DND-41 (cell line): ENCODE measurements around the gene CCDC71L.

Experiments used
- ATAC-seq: fragments of 200-7000 bp; cut with Tn5 transposase; 3 replicates; pipeline ENCODE4 v1.9.1; 2021; ENCODE audit warnings: low read depth; ENCODE audit not compliant: insufficient read depth
- DNase-seq: peaks from one replicate; pipeline ENCODE4 v3.0.0-alpha.2; 2020
- H2AFZ ChIP-seq: 2 replicates; pipeline ENCODE4 v1.6.0; 2012; ENCODE audit warnings: low read depth, low read length
- H3K27ac ChIP-seq: 2 replicates; pipeline ENCODE4 v1.5.1; 2012; ENCODE audit warnings: low read length, inconsistent platforms
- H3K27me3 ChIP-seq: fragments of 200-600 bp; sonication (generic); 2 replicates; pipeline ENCODE4 v1.6.0; 2012; ENCODE audit warnings: low read length, mild to moderate bottlenecking, inconsistent platforms; ENCODE audit not compliant: insufficient read depth, poor library complexity
- H3K36me3 ChIP-seq: 2 replicates; pipeline ENCODE4 v1.5.1; 2012; ENCODE audit warnings: low read length, inconsistent platforms; ENCODE audit not compliant: insufficient read depth
- H3K4me1 ChIP-seq: 2 replicates; pipeline ENCODE4 v1.5.1; 2012; ENCODE audit warnings: mild to moderate bottlenecking, low read length; ENCODE audit not compliant: insufficient read depth
- H3K4me2 ChIP-seq: 2 replicates; pipeline ENCODE4 v1.6.0; 2012; ENCODE audit warnings: mild to moderate bottlenecking, moderate library complexity, low read length, inconsistent platforms; ENCODE audit not compliant: insufficient read depth
- H3K4me3 ChIP-seq, 2 experiments: fragments of 200-600 bp in 1 of 2; shearing (Covaris generic) in 1 of 2; 2 replicates each; pipeline ENCODE4 v1.5.1; 2012 to 2016; ENCODE audit warnings: inconsistent platforms in 2 of 2, low read length in 2 of 2, mild to moderate bottlenecking in 2 of 2, low read depth in 1 of 2, moderate library complexity in 1 of 2
- H3K79me2 ChIP-seq: 2 replicates; pipeline ENCODE4 v1.6.0; 2012; ENCODE audit warnings: low read length, inconsistent platforms; ENCODE audit not compliant: insufficient read depth
- H3K9ac ChIP-seq: 2 replicates; pipeline ENCODE4 v1.6.0; 2012; ENCODE audit warnings: low read depth, mild to moderate bottlenecking, inconsistent platforms, low read length, moderate library complexity
- H3K9me3 ChIP-seq: 2 replicates; pipeline ENCODE4 v1.5.1; 2012; ENCODE audit warnings: low read length, moderate library complexity, mild to moderate bottlenecking, inconsistent platforms; ENCODE audit not compliant: insufficient read depth, severe bottlenecking
- H4K20me1 ChIP-seq: 2 replicates; pipeline ENCODE4 v1.6.0; 2012; ENCODE audit warnings: low read length; ENCODE audit not compliant: insufficient read depth
- CTCF ChIP-seq: IDR thresholded peaks from 2 replicates; pipeline ENCODE4 v1.5.1; 2012; ENCODE audit warnings: borderline replicate concordance, low read length, moderate library complexity, mild to moderate bottlenecking; ENCODE audit not compliant: poor library complexity, severe bottlenecking; ENCODE audit errors: extremely low read depth
- EZH2 ChIP-seq: IDR thresholded peaks from 3 replicates; pipeline ENCODE4 v1.6.1; 2012; ENCODE audit warnings: borderline replicate concordance, low read depth, mild to moderate bottlenecking, moderate library complexity, low read length, inconsistent platforms; ENCODE audit not compliant: severe bottlenecking

CCDC71L gene

GRCh38 chr7:106616708-106617051, 44.3 kb downstream of the CCDC71L start:
- Histone ChIP-seq H2AFZ (no peak overlapping the region), H3K27me3 (no peaks in the 10 kb centered on the region), H3K36me3 (no peaks in the 10 kb centered on the region), H3K9ac (no peak overlapping the region), H3K79me2 (no peaks in the 10 kb centered on the region), H3K4me2 (no peak overlapping the region), H4K20me1 (no peaks in the 10 kb centered on the region), H3K4me3 (no peak overlapping the region), H3K9me3 (peaks cover 4% of the 10 kb centered on the region), H3K27ac (no peak overlapping the region), H3K4me1 (no peaks in the 10 kb centered on the region)
- TF ChIP-seq CTCF (no peak), EZH2 (no peak)
- DNase-seq (no peak), ATAC-seq (no peak)

- no peak overlapping the region for H3K27ac ChIP-seq
- no peak overlapping the region for H3K4me2 ChIP-seq
- no peaks in the 10 kb centered on the region for H3K36me3 ChIP-seq
- no peak overlapping the region for H3K4me3 ChIP-seq
- H3K79me2 ChIP-seq = no peaks in the 10 kb centered on the region
- no peaks in the 10 kb centered on the region for H3K9me3 ChIP-seq
- no peak for ATAC-seq
- no peaks in the 10 kb centered on the region for H3K4me1 ChIP-seq
- no peak for TF ChIP-seq CTCF
- no peak for TF ChIP-seq EZH2
- DNase-seq = no peak
- H3K9ac ChIP-seq = no peak overlapping the region
- no peaks in the 10 kb centered on the region for H4K20me1 ChIP-seq
- H3K27me3 ChIP-seq = no peaks in the 10 kb centered on the region
- no peak overlapping the region for H2AFZ ChIP-seq
Measured at GRCh38 chr7:106615808-106616707, 44.9 kb downstream of the CCDC71L start.

GRCh38 chr7:106614751-106615150, 46.2 kb downstream of the CCDC71L start:
- H3K9ac ChIP-seq = no peak overlapping the region
- no peaks in the 10 kb centered on the region for H3K4me1 ChIP-seq
- no peak overlapping the region for H3K4me2 ChIP-seq
- H3K79me2 ChIP-seq = no peaks in the 10 kb centered on the region
- no peak overlapping the region for H3K4me3 ChIP-seq
- ATAC-seq (no peak), DNase-seq (no peak)
- no peaks in the 10 kb centered on the region for H3K27me3 ChIP-seq
- H3K27ac ChIP-seq = no peak overlapping the region
- no peak for TF ChIP-seq CTCF
- TF ChIP-seq EZH2 = no peak
- no peaks in the 10 kb centered on the region for H4K20me1 ChIP-seq
- H3K9me3 ChIP-seq = no peaks in the 10 kb centered on the region
- H3K36me3 ChIP-seq = no peaks in the 10 kb centered on the region
- H2AFZ ChIP-seq = no peak overlapping the region
